Measurements from ENCODE around the gene UTS2B.

Gene UTS2B

GRCh38 chr3:191350396-191351090 is 20.2 kb upstream of the UTS2B start:
- no peak overlapping the region for H3K4me3 ChIP-seq (replicated peaks; ENCODE audit: low read depth, low read length)
- DNase-seq (ENCODE audit: extremely low read depth, insufficient read length), result no peak
- H3K27me3 ChIP-seq (replicated peaks; ENCODE audit: control insufficient read depth, insufficient read depth, low read length), result no peaks in the 10 kb centered on the region
- no peaks in the 10 kb centered on the region for H3K36me3 ChIP-seq (ENCODE audit: control insufficient read depth, insufficient read depth, low read length)
- TF ChIP-seq, protein P1, sequence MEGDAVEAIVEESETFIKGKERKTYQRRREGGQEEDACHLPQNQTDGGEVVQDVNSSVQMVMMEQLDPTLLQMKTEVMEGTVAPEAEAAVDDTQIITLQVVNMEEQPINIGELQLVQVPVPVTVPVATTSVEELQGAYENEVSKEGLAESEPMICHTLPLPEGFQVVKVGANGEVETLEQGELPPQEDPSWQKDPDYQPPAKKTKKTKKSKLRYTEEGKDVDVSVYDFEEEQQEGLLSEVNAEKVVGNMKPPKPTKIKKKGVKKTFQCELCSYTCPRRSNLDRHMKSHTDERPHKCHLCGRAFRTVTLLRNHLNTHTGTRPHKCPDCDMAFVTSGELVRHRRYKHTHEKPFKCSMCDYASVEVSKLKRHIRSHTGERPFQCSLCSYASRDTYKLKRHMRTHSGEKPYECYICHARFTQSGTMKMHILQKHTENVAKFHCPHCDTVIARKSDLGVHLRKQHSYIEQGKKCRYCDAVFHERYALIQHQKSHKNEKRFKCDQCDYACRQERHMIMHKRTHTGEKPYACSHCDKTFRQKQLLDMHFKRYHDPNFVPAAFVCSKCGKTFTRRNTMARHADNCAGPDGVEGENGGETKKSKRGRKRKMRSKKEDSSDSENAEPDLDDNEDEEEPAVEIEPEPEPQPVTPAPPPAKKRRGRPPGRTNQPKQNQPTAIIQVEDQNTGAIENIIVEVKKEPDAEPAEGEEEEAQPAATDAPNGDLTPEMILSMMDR (IDR thresholded peaks at IDR 0.05; ENCODE audit: insufficient read depth, low read length, poor library complexity, severe bottlenecking), result no peak

DNA sequence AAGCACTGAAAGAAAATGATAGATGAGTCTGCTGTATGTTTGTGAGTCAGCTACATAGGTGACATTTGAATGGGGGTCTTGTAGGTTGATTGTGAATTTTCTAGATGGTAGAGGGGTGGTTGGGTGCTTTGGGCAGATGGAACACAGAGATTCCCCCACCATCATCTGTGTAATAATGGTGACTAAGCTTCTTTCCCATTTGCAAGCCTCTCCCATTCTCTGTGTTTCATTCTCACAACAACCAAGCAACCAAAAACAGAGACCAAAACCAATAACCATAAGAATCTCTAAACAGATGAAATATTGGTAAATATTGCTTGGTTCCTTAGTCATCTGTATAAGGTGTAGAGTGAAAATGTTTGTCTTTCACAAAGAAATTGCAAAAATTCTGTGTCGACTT is 17.8 kb upstream of the UTS2B start:
- no peak overlapping the region for H3K4me3 ChIP-seq (replicated peaks; ENCODE audit: low read depth, low read length)
- no peak for DNase-seq (ENCODE audit: extremely low read depth, insufficient read length)
- H3K27me3 ChIP-seq (replicated peaks; ENCODE audit: control insufficient read depth, insufficient read depth, low read length), result no peaks in the 10 kb centered on the region
- no peaks in the 10 kb centered on the region for H3K36me3 ChIP-seq (ENCODE audit: control insufficient read depth, insufficient read depth, low read length)
- TF ChIP-seq, protein P1 (IDR thresholded peaks at IDR 0.05; ENCODE audit: insufficient read depth, low read length, poor library complexity, severe bottlenecking), result no peak

DNA sequence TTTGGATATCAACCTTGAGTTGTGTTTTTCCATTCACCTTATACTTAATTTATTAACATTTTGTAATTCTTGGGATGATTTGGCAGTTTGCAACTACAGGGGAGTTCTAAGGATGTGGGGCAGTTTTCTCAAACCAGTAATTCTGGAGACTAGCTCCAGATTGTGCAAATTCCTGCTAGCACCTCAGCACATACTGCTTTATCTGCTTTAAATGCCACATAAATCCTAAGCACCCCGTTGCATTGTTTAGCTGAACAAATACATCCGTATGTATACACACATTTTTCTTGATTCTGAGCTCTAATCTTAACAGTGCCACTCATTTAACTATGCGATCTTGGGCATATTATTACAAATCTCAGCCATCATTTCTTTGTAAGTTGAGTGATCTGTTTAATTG is 16.9 kb upstream of the UTS2B start:
- Histone ChIP-seq H3K36me3 (ENCODE audit: control insufficient read depth, insufficient read depth, low read length) (no peaks in the 10 kb centered on the region), H3K4me3 (replicated peaks; ENCODE audit: low read depth, low read length) (no peak overlapping the region), H3K27me3 (replicated peaks; ENCODE audit: control insufficient read depth, insufficient read depth, low read length) (no peaks in the 10 kb centered on the region)
- TF ChIP-seq, protein P1 (IDR thresholded peaks at IDR 0.05; ENCODE audit: insufficient read depth, low read length, poor library complexity, severe bottlenecking), result no peak
- DNase-seq (ENCODE audit: extremely low read depth, insufficient read length), result no peak

GRCh38 chr3:191345334-191345733 is 15.0 kb upstream of the UTS2B start:
- Histone ChIP-seq H3K36me3 (ENCODE audit: control insufficient read depth, insufficient read depth, low read length) (no peaks in the 10 kb centered on the region), H3K4me3 (replicated peaks; ENCODE audit: low read depth, low read length) (no peak overlapping the region), H3K27me3 (replicated peaks; ENCODE audit: control insufficient read depth, insufficient read depth, low read length) (no peaks in the 10 kb centered on the region)
- TF ChIP-seq, protein P1 (IDR thresholded peaks at IDR 0.05; ENCODE audit: insufficient read depth, low read length, poor library complexity, severe bottlenecking), result no peak
- DNase-seq (ENCODE audit: extremely low read depth, insufficient read length), result no peak

DNA sequence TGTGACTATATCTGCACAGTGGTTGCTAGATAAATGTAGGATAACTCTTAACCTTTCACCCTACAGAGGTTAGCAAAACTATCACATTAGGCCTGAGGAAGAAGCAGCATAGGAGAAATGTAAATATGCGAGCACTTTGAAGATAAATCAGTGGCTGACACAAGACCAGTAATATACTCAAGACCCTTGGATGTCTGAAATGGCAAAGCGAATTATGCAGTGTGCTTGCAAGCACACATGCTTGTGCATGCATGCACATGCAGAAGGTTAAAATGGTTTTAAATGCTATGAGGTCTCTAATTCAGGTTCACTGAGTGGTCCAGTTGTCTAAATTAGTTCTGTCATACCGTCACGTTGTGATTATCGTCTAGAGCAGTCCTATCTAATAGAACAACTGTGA is 13.6 kb upstream of the UTS2B start:
- no peak for DNase-seq (ENCODE audit: extremely low read depth, insufficient read length)
- Histone ChIP-seq H3K36me3 (ENCODE audit: control insufficient read depth, insufficient read depth, low read length) (no peaks in the 10 kb centered on the region), H3K4me3 (replicated peaks; ENCODE audit: low read depth, low read length) (no peak overlapping the region), H3K27me3 (replicated peaks; ENCODE audit: control insufficient read depth, insufficient read depth, low read length) (no peaks in the 10 kb centered on the region)
- TF ChIP-seq, protein P1 (IDR thresholded peaks at IDR 0.05; ENCODE audit: insufficient read depth, low read length, poor library complexity, severe bottlenecking), result no peak

DNA sequence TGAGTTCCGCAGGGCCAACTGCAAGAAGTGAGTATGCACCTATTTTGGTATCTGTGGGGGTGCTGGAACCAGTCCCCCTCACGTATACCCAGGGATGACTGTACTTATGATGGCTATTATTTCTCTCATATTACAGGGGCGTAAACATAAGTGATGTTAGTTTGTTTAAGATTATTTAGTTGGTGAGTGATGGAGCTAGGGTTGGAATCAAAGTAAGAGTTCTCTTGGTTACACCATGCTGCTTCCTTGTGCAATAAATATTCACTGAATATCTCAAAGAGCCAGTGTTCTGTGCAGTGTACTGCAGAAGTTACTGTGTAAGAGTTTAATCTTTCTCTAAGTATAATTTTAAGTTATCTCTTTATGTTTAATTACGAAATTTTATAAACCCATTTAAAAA is 12.8 kb upstream of the UTS2B start:
- no peaks in the 10 kb centered on the region for H3K36me3 ChIP-seq (ENCODE audit: control insufficient read depth, insufficient read depth, low read length)
- TF ChIP-seq, protein P1 (IDR thresholded peaks at IDR 0.05; ENCODE audit: insufficient read depth, low read length, poor library complexity, severe bottlenecking), result no peak
- no peaks in the 10 kb centered on the region for H3K27me3 ChIP-seq (replicated peaks; ENCODE audit: control insufficient read depth, insufficient read depth, low read length)
- no peak overlapping the region for H3K4me3 ChIP-seq (replicated peaks; ENCODE audit: low read depth, low read length)
- no peak for DNase-seq (ENCODE audit: extremely low read depth, insufficient read length)
